ENCODE measurements around the gene ANAPC5.
A peak's percentile ranks its signal among the peaks of the same experiment; 100 is the strongest.
"Not testable (repeated sequence)": the region's sequence is repeated elsewhere in the genome, so short reads cannot be mapped to it uniquely, and the experiment has no call there.

Gene ANAPC5

GRCh38 chr12:121351820-121352681 lies at the start of gene ANAPC5:
Gene ANAPC5 (minus strand): TSS chr12:121352411. CDS start chr12:121352340, 71 bp downstream.
- DNase-seq (ENCODE audit: low read depth) = peak; percentile 99

- no peak for DNase-seq (ENCODE audit: low read depth)
Observed at GRCh38 chr12:121400332-121401139, 48.3 kb upstream of the ANAPC5 start.

GRCh38 chr12:121399391-121400331 lies 47.5 kb upstream of the ANAPC5 start, which contains the start of gene RNF34:
Gene RNF34 (plus strand): TSS chr12:121400118. CDS start chr12:121400213, 95 bp downstream.
- DNase-seq (ENCODE audit: low read depth) = peak; percentile 97

- no peak for DNase-seq (ENCODE audit: low read depth)
Observed at GRCh38 chr12:121398355-121398754, 46.1 kb upstream of the ANAPC5 start.

GRCh38 chr12:121397521-121397920 lies 45.3 kb upstream of the ANAPC5 start:
- no peak for DNase-seq (ENCODE audit: low read depth)

GRCh38 chr12:121392325-121392716 lies 40.1 kb upstream of the ANAPC5 start:
- DNase-seq (ENCODE audit: low read depth) = no peak

- DNase-seq (ENCODE audit: low read depth) = no peak
Observed at GRCh38 chr12:121391619-121392324, 39.6 kb upstream of the ANAPC5 start.

GRCh38 chr12:121390856-121391255 lies 38.6 kb upstream of the ANAPC5 start:
- no peak for DNase-seq (ENCODE audit: low read depth)

GRCh38 chr12:121388421-121388981 lies 36.3 kb upstream of the ANAPC5 start:
- DNase-seq (ENCODE audit: low read depth) = no peak

- not testable (repeated sequence) for DNase-seq (ENCODE audit: low read depth)
Observed at GRCh38 chr12:121384891-121385290, 32.7 kb upstream of the ANAPC5 start.

GRCh38 chr12:121383601-121384021 lies 31.4 kb upstream of the ANAPC5 start:
- DNase-seq (ENCODE audit: low read depth) = no peak

- DNase-seq (ENCODE audit: low read depth) = no peak
Observed at GRCh38 chr12:121379945-121380344, 27.7 kb upstream of the ANAPC5 start.

GRCh38 chr12:121378736-121379135 lies 26.5 kb upstream of the ANAPC5 start:
- DNase-seq (ENCODE audit: low read depth) = no peak

GRCh38 chr12:121376754-121377697 lies 24.8 kb upstream of the ANAPC5 start:
- no peak for DNase-seq (ENCODE audit: low read depth)

- not testable (repeated sequence) for DNase-seq (ENCODE audit: low read depth)
Observed at GRCh38 chr12:121374945-121375584, 22.9 kb upstream of the ANAPC5 start.

- DNase-seq (ENCODE audit: low read depth) = not testable (repeated sequence)
Observed at GRCh38 chr12:121374336-121374735, 22.1 kb upstream of the ANAPC5 start.

GRCh38 chr12:121373755-121374154 lies 21.5 kb upstream of the ANAPC5 start:
- DNase-seq (ENCODE audit: low read depth) = no peak

- DNase-seq (ENCODE audit: low read depth) = no peak
Observed at GRCh38 chr12:121371404-121371803, 19.2 kb upstream of the ANAPC5 start.

GRCh38 chr12:121366063-121366459 lies 13.8 kb upstream of the ANAPC5 start:
- DNase-seq (ENCODE audit: low read depth) = no peak

Measured in stromal cell of bone marrow (primary cell).